ENCODE data around the gene FGF11.

FGF11 gene

GRCh38 chr17:7483255-7484066 lies 44.1 kb downstream of the FGF11 start:
- ChIA-PET POLR2A (ENCODE audit: low non-redundant PET) (interaction anchor here (0.5 to 1.1 kb wide), 4 partner anchors 29 to 106 kb away, joined by 3 to 5 read pairs (median 3); no protein-coding TSS in a partner anchor), CTCF (interaction anchor here (1.1 kb wide), 1 partner anchor 128 kb away, joined by 3 read pairs; no protein-coding TSS in a partner anchor)
- peak; percentile 92 for DNase-seq (ENCODE audit: low spot score)
- H3K27ac ChIP-seq: peak overlapping the region; percentile 99
- no peak for TF ChIP-seq CTCF (conservative IDR thresholded peaks at IDR 0.05; ENCODE audit: low read depth)

- no peak for TF ChIP-seq CTCF (conservative IDR thresholded peaks at IDR 0.05; ENCODE audit: low read depth)
- peak within 1 kb of the TSS; percentile 99 for H3K27ac ChIP-seq
- POLR2A ChIA-PET (ENCODE audit: low non-redundant PET): interaction anchor here (0.5 to 1.4 kb wide), 8 partner anchors 30 to 105 kb away, joined by 3 to 5 read pairs (median 3); no protein-coding TSS in a partner anchor
- CTCF ChIA-PET: interaction anchor here (0.7 to 2.4 kb wide), 3 partner anchors 47 to 129 kb away, joined by 3 to 20 read pairs (median 4); no protein-coding TSS in a partner anchor
- peak; percentile 99 for DNase-seq (ENCODE audit: low spot score)
Observed at GRCh38 chr17:7484067-7484918, 45.0 kb downstream of the FGF11 start, which contains the start of gene POLR2A. Gene POLR2A, plus strand, starts transcription at chr17:7484366.

GRCh38 chr17:7484919-7485377 lies 45.6 kb downstream of the FGF11 start:
- peak overlapping the region; percentile 99 for H3K27ac ChIP-seq

GRCh38 chr17:7486181-7486580 lies 46.9 kb downstream of the FGF11 start:
- no peak for TF ChIP-seq CTCF (conservative IDR thresholded peaks at IDR 0.05; ENCODE audit: low read depth)
- ChIA-PET POLR2A (ENCODE audit: low non-redundant PET) (interaction anchor here (0.7 kb wide), 1 partner anchor 86 kb away, joined by 4 read pairs; no protein-coding TSS in a partner anchor), CTCF (interaction anchor here (0.7 to 2.4 kb wide), 4 partner anchors 49 to 444 kb away, joined by 3 to 20 read pairs (median 4); no protein-coding TSS in a partner anchor)
- no peak for DNase-seq (ENCODE audit: low spot score)
- peak overlapping the region; percentile 99 for H3K27ac ChIP-seq

More at GRCh38 chr17:7484919-7485377, 45.6 kb downstream of the FGF11 start:
- POLR2A ChIA-PET (ENCODE audit: low non-redundant PET): interaction anchor here (0.6 to 1.4 kb wide), 6 partner anchors 38 to 81 kb away, joined by 3 to 6 read pairs (median 4); no protein-coding TSS in a partner anchor
- CTCF ChIA-PET: interaction anchor here (0.7 to 2.4 kb wide), 3 partner anchors 19 to 103 kb away, joined by 3 to 20 read pairs (median 4); no protein-coding TSS in a partner anchor
- no peak for DNase-seq (ENCODE audit: low spot score)
- TF ChIP-seq CTCF (conservative IDR thresholded peaks at IDR 0.05; ENCODE audit: low read depth): no peak

GRCh38 chr17:7490144-7490543 lies 50.8 kb downstream of the FGF11 start:
- POLR2A ChIA-PET (ENCODE audit: low non-redundant PET): no interaction called here
- TF ChIP-seq CTCF (conservative IDR thresholded peaks at IDR 0.05; ENCODE audit: low read depth): no peak
- CTCF ChIA-PET: interaction anchor here (0.6 kb wide), 2 partner anchors 24 to 62 kb away, joined by 3 to 5 read pairs; partner anchors contain the start of gene SPEM3
- no peak overlapping the region for H3K27ac ChIP-seq
- no peak for DNase-seq (ENCODE audit: low spot score)

All from RWPE1 (cell line).